NOMO-1 (cell line): ENCODE results near the gene FBXL13.
"Not testable (repeated sequence)": the region's sequence is repeated elsewhere in the genome, so short reads cannot be mapped to it uniquely, and the experiment has no call there.

Experiments
- DNase-seq, 2 experiments: peaks; one replicate each; lab custom pipeline; 2025; ENCODE audit not compliant: unreplicated experiment in 2 of 2; lab: John Stamatoyannopoulos, UW

FBXL13 gene

DNA sequence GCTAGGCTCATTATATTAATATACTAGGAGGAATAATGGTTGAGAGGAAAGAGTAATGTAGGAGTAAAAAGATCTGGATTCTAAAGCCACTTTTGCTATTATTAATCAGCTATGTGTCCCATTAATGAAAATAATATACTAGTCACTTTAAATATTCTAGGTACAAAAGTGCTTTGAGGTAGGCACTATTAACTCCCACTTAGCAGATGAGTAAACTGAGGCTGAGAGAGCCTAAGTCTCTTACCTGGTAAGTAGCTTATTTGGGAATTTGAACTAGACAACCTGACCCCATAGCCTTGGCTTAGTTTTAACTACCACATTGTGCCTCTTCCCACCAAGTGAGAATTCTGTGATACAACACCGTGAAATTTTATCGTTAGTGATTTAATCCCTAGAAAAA is 6.3 kb upstream of the FBXL13 start:
- no peak for DNase-seq

DNA sequence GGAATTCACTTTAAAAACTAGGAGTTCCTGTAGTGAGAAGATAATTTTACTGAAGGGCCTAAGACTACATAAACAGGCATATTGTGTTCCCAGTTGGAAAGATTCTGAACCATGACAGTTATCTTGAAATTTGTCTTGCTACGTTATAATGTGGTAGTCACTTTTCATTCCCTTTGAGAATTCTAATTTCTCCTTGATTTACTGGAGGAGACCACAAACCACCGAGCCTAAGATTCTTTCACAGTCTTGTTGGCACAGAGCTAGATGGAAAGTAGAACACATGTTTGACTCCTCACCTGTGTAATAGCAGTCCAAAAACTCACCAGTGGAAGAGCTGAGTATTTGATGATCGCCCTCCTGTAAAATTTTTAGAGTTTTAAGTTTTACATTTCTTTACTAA is 5.2 kb upstream of the FBXL13 start:
- DNase-seq, result no peak

- DNase-seq, result not testable (repeated sequence)
Observed at GRCh38 chr7:103078226-103078625, 3.6 kb upstream of the FBXL13 start.

- no peak for DNase-seq
Observed at GRCh38 chr7:103077318-103077717, 2.7 kb upstream of the FBXL13 start.

DNA sequence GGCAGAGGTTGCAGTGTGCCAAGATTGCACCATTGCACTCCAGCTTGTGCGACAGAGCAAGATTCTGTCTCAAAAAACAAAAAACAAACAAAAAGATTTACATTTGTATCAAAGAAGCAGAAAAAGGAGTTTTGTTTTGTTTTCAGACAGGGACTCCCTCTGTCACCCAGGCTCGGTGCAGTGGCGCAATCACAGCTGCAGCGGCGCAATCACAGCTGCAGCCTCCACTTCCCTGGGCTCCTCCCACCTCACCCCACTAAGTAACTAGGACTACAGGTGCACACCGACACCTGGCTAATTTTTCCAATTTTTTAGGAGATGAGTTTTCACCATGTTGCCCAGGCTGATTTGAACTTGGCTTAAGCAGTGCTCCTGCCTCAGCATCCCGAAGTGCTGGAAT is 2.2 kb upstream of the FBXL13 start:
- no peak for DNase-seq

- DNase-seq, result peak in 1 of 2 experiments; percentile 4
Observed at GRCh38 chr7:103075337-103075918, 832 bp upstream of the FBXL13 start.

GRCh38 chr7:103073989-103074518 is 542 bp downstream of the FBXL13 start:
- DNase-seq, result no peak

GRCh38 chr7:103071000-103071399 is 3.6 kb downstream of the FBXL13 start:
- DNase-seq, result no peak

DNA sequence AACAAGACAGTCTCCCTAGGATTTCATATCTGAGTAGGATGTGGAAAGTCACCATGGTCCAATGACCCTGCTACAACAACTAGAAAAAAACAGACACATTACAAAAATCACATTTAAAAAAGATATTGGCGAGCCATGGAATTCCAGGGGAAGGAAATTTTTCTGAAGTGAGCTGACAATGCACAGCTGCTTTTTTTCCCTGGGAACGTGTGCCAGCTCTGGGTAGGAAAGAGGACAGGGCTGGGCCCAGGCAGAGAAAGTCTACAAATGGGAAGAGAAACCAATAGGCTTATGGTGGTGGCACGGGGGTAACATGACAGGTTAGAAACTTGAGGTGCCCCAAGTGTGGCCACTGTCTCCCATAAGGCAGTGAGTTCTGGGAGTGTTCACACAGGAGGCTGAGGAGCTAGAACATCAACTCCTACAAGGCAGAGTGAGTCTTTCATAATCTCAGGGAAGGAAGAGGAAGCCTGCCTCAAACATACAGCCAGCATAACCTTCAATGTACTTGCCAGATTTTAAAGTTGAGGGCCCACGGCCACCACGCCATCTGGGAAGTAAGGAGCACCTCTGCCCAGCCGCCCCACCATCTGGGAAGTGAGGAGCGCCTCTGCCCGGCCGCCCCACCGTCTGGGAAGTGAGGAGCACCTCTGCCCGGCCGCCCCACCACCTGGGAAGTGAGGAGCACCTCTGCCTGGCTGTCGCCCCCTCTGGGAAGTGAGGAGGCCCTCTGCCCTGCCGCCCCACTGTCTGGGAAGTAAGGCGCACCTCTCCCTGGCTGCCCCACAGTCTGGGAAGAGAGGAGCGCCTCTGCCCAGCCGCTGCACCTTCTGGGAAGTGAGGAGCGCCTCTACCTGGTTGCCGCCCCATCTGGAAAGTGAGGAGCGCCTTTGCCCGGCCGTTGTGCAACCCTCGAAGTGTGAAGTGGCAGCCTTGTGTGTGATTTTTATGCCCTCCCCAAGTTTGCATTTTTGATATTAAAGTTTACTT is 5.9 kb downstream of the FBXL13 start:
- no peak for DNase-seq

GRCh38 chr7:103065667-103066066 is 8.9 kb downstream of the FBXL13 start:
- DNase-seq, result no peak

- no peak for DNase-seq
Observed at GRCh38 chr7:103063895-103064294, 10.7 kb downstream of the FBXL13 start.

GRCh38 chr7:103059471-103059870 is 15.1 kb downstream of the FBXL13 start:
- no peak for DNase-seq

DNA sequence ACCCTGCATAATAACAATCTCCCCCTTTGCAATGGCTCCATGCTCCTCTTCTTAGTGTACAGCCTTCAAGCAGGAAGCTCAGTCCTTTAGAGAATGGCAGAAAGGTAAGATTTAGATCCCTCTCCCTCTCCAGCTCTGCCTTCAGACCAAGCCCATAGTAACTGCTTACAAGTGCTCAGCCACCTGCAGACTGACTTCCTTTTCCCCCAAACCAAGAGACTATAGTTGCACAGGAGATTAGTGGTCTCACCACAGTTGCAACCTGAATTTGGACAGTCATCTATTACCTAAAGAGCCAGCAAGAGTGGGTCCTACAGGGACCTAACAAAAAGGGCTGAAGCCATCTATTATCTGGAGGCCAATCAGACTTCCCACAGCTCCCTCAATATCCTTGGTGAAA is 16.5 kb downstream of the FBXL13 start:
- DNase-seq, result no peak

GRCh38 chr7:103056006-103056405 is 18.6 kb downstream of the FBXL13 start:
- not testable (repeated sequence) for DNase-seq

DNA sequence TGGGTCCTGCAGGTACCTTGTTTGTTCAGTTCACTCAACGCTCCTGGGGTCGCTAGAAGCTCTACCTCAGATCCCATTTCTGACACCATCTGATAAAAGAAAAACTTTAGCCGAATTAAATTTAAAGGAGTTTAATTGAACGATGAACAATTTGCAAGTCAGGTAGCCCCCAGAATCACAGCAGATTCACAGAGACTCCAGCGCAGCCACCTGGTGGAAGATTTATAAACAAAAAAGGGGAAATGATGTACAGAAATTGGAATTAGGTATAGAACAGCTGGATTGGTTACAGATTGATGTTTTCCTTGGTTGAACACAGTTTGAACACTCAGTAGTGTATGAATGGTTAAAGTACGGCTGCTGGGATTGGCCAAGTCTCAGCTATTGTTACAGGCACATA is 23.1 kb downstream of the FBXL13 start:
- DNase-seq, result no peak

DNA sequence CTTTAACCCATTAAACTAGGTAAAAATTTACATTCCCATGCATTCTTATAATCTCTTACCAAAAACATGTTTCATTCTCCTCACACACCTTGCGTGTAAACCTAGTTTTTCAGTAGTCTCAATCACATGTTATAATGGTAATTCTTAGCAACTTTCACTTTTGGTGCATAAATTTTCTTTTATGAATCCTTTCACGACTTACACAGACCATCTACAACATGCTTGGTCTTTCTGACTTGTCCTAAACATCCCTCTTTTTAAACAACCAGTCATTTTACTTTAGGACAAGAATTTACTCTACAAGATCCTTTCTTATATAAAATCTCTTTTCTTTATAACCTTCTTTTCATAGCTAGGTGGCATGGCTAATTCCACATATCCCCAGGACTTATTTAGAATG is 25.8 kb downstream of the FBXL13 start:
- DNase-seq, result no peak

- DNase-seq, result not testable (repeated sequence)
Observed at GRCh38 chr7:103041815-103042214, 32.8 kb downstream of the FBXL13 start.

DNA sequence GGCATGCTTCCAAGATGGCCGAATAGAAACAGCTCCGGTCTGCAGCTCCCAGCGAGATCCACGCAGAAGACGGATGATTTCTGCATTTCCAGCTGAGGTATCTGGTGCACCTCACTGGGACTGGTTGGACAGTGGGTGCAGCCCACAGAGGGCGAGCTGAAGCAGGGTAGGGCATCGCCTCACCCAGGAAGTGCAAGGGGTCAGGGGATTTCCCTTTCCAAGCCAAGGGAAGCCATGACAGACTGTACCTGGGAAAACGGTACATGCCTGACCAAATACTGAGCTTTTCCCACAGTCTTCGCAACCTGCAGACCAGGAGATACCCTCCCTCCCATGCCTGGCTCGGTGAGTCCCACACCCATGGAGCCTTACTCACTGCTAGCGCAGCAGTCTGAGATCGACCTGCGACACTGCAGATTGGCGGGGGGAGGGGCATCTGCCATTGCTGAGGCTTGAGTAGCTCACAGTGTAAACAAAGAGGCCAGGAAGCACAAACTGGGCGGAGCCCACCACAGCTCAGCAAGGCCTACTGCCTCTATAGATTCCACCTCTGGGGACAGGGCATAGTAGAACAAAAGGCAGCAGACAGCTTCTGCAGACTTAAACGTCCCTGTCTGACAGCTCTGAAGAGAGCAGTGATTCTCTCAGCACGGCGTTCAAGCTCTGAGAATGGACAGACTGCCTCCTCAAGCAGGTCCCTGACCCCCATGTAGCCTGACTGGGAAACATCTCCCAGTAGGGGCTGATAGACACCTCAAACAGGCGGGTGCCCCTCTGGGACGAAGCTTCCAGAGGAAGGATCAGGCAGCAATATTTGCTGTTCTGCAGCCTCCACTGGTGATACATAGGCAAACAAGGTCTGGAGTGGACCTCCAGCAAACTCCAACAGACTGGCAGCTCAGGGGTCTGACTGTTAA is 36.5 kb downstream of the FBXL13 start:
- DNase-seq, result not testable (repeated sequence)

DNA sequence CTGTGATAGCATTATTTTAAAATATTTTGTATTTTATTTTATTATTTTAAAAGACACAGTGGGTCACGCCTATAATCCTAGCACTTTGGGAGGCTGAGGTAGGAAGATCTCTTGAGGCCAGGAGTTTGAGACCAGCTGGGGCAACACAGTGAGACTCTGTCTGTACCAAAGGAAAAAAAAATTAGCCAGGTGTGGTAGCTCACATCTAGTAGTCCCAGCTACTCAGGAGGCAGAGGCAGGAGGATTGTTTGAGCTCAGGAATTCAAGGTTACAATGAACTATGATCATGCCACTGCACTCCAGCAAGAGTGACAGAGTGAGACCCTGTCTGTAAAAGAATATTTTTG is 37.1 kb downstream of the FBXL13 start:
- DNase-seq, result no peak

GRCh38 chr7:103034318-103034717 is 40.3 kb downstream of the FBXL13 start:
- not testable (repeated sequence) for DNase-seq

- no peak for DNase-seq
Observed at GRCh38 chr7:103031781-103032180, 42.8 kb downstream of the FBXL13 start.
